GM21526 (cell line): ENCODE measurements around the gene CFAP299.
"Not testable (repeated sequence)": the region's sequence is repeated elsewhere in the genome, so short reads cannot be mapped to it uniquely, and the experiment has no call there.

Experiments used
- ATAC-seq: cut with Tn5 transposase; IDR thresholded peaks from one replicate; pipeline ENCODE4 v1.9.1; 2021; ENCODE audit warnings: moderate library complexity; ENCODE audit not compliant: unreplicated experiment, low FRiP score

Gene CFAP299

DNA sequence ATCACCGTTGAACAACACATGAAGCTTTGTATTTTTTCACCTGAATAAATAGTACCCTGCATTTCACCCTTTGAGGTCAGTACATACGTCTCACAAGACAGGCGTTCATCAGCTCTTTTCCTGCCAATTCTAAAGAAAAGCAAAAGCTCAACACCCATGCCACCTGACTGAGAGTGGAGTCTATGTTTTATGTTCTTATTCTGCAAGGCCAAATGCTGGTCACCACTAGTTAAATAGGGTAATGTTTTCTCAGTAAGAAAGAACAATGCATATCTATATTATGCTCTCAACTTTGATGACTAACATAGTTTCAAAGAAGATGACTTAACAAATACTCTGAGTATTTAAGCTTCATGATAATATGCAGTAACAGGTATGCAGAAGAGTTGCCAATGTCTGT, 358.6 kb downstream of the CFAP299 start:
- no peak for ATAC-seq

DNA sequence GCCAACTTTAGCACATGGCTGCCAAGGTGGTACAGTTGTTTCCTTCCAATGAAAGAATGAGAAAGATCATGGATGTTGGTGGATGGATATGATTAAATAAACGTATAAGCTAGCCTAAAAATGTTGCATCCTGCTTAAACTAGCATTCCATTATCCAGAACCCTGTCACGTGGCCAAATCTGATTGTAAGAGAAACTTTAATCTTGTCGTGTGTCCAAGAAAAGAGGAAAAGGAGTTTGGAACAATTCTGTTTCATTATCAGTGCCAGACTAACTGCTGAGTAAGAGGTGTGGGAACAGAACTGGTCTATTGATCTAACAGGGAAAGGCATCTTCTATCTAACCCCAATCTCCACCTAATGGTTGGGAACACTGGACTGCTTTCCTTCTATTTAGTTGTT, 369.8 kb downstream of the CFAP299 start:
- no peak for ATAC-seq

DNA sequence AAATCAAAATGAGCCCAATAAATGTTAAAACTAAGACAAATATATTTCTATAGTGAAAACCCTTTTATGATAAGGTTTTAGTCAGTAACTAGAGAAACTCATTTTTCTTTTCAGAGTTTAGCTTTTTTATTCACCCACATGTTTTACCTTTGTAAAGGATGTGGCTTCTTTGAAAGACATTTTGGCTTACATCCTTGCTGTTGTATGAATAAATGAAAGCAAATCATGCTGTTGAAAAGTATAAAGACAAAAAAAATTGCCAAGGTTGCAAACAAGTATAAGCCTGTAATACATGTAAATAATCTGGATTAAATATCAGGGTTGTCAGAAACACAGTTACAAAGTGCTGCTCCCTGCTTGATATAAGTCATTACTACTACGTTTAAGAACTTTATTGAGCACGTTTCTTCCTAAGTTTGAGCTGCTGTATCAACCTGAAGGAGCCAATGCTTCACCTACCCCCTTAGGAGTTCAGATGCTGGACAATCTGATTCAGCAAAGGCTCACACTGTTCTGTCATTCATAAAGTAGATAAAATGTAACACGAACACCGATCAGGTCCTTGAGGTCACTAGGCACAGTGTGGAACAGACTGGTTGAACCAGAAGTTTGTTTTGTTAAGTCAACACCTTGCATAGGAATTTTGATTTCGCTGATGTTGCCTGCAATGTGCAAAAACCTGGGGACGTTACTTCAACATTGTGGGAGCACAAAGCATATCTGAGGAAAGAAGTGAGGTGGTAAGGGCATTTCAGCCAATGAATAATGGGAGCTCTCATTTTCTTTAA, 373.7 kb downstream of the CFAP299 start:
- no peak for ATAC-seq

DNA sequence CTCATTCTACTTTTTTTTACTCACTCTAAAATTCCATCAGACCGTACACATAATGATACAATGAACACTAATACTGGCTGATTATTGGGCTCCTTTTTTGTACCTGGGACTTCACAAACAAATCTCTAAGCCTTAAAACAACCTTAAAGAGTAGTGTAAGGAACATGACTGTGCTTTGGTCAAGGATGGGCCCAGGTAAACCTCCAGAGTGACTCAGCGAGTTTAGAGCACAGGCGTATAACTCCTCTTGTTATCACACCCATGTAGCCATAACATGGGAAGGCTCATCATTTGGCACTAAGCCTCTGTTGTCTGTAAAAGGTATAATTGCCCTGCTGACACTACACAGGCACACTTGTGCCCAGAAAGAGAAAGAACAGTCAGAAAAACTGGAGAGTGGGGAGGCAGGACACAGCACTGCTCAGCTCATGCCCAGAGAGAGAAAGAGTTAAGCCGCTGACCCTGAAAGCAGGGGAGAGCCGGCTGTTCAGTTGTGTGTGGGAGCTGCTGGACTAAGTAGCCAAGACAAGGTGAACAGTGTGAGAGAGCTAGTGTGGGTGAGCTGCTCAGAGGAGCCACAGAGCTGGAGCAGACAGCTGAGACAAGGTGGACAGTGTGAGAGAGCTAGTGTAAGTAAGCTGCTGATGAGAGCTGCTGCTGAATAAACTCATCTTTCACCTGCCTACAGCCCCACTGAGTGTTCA, 375.4 kb downstream of the CFAP299 start:
- ATAC-seq: no peak

DNA sequence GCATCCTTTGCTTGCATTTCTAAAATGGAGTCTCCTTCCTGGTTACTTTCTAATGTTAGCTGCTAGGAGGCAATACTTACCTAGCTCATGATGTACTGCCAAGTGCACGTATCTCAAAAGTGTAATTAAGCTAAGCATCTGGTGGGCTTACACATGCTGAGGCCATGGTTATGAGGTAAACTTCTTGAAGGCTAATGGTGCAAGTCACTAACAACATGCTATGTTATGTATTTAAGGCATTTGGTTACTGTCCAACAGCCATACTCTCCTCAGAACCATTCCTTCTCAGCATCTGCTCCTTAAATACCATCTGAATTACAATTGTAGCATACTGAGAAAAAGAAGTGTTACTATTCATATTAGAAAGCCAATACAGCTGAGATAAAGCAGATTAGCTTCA, 376.4 kb downstream of the CFAP299 start:
- ATAC-seq: no peak

DNA sequence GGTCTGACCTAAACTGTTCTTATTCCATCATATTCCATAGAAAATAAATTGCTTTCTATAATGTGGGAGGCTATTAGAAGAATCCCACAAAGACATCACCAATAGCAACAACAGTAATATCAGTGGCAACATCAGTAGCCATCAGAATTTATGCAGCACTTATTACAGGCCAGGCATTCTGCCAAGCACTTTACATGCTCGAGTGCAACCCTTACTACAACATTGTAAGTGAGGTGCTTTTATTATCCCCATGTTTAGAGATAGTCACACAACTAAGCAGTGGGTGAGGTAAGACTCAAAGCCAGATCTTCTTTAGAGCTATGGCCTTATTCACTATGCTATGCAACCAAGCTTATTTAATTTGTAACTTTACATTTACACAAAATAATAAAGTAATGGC, 377.9 kb downstream of the CFAP299 start:
- ATAC-seq: no peak

DNA sequence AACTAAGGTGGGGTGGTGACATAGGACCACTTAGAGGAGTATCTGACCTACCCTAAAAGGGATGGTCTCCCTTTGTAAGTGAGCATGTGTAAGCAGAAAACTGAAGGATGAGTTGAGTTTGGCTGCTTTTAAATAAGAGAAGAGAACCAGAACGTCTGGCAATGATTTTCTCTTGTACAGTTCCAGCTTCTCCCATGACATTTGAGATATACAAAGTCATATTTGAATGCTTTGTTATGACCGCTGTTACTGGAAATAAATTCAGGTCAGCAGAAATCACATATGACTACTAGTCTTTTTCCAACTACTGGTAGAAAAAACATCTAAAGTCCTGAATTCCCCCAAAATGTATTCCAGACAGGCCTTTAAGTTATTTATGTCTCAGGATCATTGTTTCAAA, 381.7 kb downstream of the CFAP299 start:
- ATAC-seq: no peak

DNA sequence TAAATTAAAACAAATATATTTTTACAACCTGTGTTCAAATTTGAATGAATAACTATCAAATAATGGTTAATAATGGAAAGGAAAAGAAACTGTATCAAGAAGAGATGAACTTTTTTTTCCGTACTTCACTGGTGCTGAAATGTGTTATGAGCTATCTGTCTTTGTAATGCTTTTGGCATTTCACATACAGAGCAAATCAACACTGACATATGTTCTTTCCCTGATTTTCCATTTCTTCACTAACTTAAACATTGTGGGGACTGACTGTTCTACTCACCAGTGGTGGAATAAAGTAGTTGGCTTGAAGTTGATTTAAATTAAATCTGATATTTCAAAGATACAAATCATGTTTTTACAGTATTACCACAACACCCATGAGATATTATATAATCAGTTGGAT, 390.9 kb downstream of the CFAP299 start:
- no peak for ATAC-seq

DNA sequence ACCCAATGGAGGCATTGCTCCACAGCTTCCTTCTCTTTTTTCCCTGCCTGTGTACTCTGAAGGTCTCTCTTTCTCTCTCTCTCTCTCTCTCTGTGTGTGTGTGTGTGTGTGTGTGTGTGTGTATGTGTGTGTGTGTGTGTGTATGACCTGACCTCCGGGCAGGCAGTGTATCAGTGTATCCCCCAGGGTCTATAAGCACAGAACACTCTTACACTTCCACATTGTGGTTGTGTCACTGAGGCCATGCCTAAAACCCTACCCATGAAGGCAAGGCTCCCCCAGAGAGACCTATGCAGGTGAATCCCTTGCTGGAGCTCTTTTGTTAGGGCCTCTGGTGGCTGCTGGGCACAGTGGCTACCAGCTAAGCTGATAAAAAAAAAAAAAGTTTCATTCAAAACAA, 394.6 kb downstream of the CFAP299 start:
- ATAC-seq: no peak

DNA sequence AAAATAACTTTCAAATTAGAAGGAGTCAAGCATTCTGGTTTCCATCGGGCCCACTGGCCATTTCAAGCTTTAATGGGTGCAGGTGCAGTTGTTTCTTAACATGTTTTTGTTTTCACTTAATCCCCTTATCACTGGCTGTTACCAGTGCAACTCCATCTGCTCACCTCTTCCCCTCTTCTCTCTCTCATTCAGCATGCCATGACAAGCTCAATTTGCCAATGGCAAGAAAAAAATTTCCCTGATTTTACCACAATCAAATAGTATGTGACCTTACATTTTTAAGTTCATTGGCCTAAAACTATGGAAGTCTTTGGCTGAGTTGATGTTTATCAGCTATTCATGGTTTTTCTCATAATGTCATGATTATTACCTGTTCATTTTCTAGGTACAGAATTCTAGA, 395.9 kb downstream of the CFAP299 start:
- no peak for ATAC-seq

DNA sequence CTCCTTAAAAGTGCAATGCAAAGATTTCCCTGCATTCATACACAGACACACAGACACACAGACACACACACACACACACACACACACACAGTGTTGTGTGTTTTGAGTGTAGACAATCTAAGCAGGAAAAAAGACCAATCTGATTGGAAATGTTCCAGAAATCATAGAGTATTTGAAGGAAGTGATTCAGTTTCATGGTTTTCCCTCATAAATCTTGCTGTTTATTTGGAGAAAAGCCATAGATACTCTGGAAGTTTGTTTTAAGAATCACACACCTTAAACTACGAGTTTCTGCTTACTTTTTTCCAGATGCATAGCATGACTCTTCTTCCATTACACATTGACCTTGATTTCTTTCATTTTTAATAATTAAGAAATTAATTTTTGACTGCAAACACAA, 396.5 kb downstream of the CFAP299 start:
- ATAC-seq: no peak

DNA sequence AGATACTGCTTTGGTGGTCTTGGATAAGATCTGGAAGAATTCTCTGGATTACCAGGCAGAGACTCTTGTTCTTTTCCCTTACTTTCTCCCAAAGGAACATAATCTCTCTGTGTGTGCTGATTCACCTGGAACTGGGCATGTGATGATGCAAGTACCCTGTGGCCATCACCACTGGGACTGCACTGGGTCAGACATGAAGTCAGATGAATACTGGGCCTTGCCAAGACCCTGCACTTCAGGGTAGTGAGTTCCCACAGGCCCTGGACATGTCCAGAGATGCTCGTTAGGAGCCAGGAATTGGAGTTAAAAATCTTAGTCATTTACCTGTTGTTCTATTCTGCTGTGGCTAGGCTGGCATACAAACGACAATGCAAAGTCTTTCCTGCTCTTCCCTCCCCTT, 404.8 kb downstream of the CFAP299 start:
- no peak for ATAC-seq

DNA sequence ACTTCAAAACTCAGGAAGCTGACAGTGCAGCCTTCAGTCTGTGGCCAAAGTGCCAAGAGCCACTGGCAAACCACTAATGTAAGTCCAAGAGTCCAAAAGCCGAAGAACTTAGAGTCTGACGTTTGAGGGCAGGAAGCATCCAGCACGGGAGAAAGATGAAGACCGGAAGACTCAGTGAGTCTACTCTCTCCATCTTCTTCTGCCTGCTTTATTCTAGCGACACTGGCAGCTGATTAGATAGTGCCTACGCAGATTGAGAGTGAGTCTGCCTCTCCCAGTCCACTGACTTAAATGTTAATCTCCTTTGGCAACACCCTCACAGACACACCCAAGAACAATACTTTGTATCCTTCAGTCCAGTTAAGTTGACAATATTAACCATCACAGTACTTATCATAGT, 414.0 kb downstream of the CFAP299 start:
- not testable (repeated sequence) for ATAC-seq

DNA sequence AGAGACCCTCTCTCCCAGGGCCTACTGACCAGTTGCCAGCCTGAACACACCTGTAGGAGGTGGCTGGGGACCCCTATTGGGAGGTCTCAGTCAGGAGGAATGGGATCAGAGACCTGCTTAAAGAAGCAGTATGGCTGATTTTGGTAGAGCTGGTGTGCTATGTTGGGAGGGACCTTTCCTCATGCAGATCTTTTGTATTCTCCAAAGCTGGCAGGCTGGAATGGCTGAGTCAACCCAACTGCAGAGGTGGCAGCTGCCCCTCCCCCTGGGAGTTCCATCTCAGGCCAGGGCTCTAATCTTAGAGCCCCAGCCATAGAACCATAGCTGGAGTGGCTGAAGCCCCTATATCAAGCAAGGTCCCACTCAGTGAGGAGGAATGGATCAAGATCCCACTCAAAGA, 415.7 kb downstream of the CFAP299 start:
- no peak for ATAC-seq

DNA sequence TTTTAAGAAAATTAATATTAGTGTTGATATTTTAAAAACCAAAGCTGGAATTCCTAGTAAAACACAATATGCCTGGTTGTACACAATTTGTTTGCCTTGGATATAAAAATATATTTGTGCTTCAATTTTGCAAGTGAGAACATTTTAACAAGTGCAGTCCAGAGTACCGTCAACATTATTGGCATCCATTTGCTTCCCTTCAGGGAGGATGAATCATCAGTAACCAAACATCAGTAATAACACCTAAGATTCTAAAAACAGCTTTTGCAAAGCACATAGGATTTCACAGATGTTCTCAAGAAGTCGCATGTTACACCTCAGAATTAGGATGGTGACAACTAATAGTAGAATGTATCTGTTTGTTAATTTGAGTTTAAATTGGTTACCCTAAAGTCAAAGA, 432.4 kb downstream of the CFAP299 start:
- ATAC-seq: no peak

DNA sequence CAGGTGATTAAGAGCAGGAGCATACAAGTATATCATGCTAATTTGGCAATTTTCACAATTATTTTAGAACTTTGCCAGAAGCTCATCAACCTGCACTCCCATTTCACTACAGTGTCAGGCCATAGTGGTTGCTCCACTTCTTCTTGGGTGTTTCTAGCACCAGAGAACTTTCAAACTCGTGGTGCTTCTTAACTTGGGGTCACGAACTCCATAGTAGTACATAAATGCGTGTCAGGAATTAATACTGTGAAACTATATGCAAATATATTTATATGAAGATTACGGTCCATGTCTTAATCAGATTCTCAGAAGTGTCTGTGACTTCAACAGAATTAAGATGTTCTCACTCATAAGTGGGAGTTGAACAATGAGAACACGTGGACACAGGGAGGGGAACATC, 440.6 kb downstream of the CFAP299 start:
- ATAC-seq: no peak

DNA sequence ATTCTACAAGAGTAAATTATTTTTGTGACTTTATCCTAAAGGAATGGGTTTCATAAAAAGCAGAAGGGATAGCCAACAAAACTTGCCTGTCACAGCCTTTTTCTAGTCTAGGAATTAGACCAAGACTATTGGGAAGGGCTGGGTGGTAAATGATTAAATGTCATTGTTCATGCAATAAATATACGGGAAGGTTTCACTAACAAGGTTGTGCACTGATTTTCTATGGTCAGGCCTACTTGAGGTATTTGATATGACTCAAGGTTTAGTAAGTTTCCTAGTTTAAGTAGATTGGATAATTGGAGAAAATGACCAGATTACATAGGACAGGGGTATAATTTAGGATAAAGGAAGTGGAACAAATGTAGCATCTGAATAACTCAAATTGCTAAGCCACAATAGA, 445.9 kb downstream of the CFAP299 start:
- no peak for ATAC-seq

DNA sequence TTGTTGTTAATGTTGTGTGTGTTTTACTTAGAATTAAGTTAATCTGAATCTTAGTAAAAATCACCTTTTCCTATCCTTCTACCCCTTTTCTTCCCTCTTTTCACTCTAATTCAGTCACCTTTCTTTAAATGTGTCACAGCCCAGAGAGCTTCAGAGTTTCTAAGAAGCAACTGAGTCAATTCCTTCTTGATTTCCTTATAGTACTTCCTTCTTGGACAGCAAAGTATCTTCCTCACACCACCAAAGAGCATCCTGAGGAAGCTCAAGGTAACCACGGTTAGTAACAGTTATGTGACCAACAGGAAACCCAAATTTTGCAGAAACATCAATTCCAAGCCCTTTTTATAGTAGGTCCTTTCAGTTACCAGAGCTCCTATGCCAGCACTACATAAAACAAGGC, 451.8 kb downstream of the CFAP299 start:
- ATAC-seq: no peak

DNA sequence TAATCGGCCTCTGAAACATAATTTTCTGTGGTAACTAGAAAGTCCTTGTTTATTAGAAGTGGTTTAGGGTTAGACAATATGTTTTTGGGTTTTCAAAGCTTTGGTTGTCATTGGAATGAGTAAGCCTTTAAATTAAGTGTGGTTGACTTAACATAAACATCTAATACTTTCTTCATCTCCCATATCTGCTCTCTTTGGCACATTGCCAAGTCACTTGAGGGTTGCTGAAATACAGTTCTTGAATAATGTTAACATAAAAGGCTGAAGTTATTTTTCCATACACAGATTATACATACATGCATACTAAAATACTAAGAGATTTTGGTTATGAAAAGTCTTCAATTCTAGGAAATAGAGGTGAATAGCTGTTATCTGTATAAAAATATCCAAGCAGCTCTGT, 453.3 kb downstream of the CFAP299 start:
- ATAC-seq: no peak

DNA sequence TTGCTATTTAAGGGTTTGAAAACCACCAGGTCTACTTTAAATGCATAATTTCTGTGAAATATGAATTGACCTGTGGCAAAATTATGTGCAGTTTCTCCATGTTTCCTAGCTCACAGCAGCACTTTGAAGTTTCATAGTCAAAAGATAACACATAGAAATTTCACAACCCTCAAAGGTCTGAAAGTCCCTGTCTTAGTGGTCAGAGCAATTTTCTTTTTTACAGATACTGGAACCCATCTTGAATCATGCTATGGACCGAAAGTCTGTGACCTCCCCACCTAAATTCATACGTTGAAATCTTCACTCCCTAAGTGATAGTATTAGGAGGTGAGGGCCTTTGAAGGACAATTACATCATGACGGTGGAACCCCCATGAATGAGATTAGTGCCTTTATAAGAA, 454.6 kb downstream of the CFAP299 start:
- ATAC-seq: no peak

DNA sequence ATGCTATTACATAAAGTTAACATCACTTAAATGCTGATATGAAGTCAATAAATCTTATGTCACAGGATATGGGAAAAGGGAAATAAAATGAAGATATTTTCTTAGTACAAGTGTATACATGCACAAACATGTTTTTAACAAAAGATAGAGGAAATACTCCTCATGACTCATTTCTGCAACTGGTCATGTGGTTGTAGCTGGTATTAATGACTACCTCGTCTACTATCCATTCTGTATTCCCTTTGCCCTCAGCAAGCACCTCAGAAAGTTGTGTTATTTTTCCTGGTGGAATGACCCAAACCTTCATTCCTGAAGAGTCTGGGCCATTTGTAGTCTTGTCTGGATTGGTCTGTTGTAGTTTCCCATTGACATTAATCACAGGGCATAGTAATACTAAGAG, 458.1 kb downstream of the CFAP299 start:
- not testable (repeated sequence) for ATAC-seq

DNA sequence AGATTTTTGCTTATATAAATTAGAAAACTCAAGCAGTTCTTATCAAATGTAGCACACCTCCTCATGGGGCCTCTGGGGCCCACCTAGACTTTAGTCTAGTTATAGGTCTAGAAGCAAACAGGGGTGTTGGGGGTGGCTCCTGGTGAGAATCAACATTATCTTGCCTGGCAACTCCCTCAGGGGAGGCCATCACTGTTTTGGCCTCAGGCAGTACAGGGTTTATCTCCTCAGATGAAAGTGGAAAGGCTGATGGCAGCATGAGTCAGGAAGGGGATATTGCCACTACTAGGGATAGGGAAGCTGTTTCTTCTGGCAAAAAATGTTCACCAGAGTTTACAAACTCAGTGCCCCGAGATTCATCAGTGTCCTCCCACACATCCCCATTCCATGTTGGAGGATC, 462.6 kb downstream of the CFAP299 start:
- no peak for ATAC-seq
